NCI-H774 (cell line): ENCODE measurements around the gene FARP1.
"Not testable (repeated sequence)": the region's sequence is repeated elsewhere in the genome, so short reads cannot be mapped to it uniquely, and the experiment has no call there.

ENCODE experiments used
- DNase-seq: peaks from one replicate; lab custom pipeline; 2025; lab: John Stamatoyannopoulos, UW

FARP1 gene

GRCh38 chr13:98228661-98229341 lies 85.9 kb downstream of the FARP1 start:
- DNase-seq, result no peak

GRCh38 chr13:98230762-98231161 lies 87.9 kb downstream of the FARP1 start:
- not testable (repeated sequence) for DNase-seq

GRCh38 chr13:98232456-98232855 lies 89.6 kb downstream of the FARP1 start:
- no peak for DNase-seq

- no peak for DNase-seq
Observed at GRCh38 chr13:98233127-98233526, 90.2 kb downstream of the FARP1 start.

GRCh38 chr13:98234348-98234747 lies 91.5 kb downstream of the FARP1 start:
- no peak for DNase-seq

- no peak for DNase-seq
Observed at GRCh38 chr13:98236197-98236596, 93.3 kb downstream of the FARP1 start.

- no peak for DNase-seq
Observed at GRCh38 chr13:98237331-98237730, 94.4 kb downstream of the FARP1 start.

- no peak for DNase-seq
Observed at GRCh38 chr13:98239162-98240076, 96.5 kb downstream of the FARP1 start.

GRCh38 chr13:98240135-98240534 lies 97.2 kb downstream of the FARP1 start:
- no peak for DNase-seq

GRCh38 chr13:98240974-98241373 lies 98.1 kb downstream of the FARP1 start:
- DNase-seq, result no peak

- no peak for DNase-seq
Observed at GRCh38 chr13:98241976-98242375, 99.1 kb downstream of the FARP1 start.

GRCh38 chr13:98242403-98242802 lies 99.5 kb downstream of the FARP1 start:
- no peak for DNase-seq

GRCh38 chr13:98243929-98244272 lies 101.0 kb downstream of the FARP1 start:
- DNase-seq, result no peak

- DNase-seq, result peak; percentile 34
Observed at GRCh38 chr13:98246538-98247172, 103.8 kb downstream of the FARP1 start.

- DNase-seq, result no peak
Observed at GRCh38 chr13:98251708-98252107, 108.8 kb downstream of the FARP1 start.

GRCh38 chr13:98252931-98253470 lies 110.1 kb downstream of the FARP1 start:
- no peak for DNase-seq

- DNase-seq, result no peak
Observed at GRCh38 chr13:98253526-98253925, 110.6 kb downstream of the FARP1 start.

GRCh38 chr13:98254513-98254912 lies 111.6 kb downstream of the FARP1 start:
- DNase-seq, result no peak

- no peak for DNase-seq
Observed at GRCh38 chr13:98258226-98258625, 115.3 kb downstream of the FARP1 start.

GRCh38 chr13:98260357-98261164 lies 117.7 kb downstream of the FARP1 start:
- DNase-seq, result no peak

- no peak for DNase-seq
Observed at GRCh38 chr13:98261165-98261702, 118.3 kb downstream of the FARP1 start.
